PC-9 (cell line): ENCODE data around the gene VAV2. TPM values are rescaled to one million over a fixed set of nuclear protein-coding genes. Genes with fewer than 3 reads are reported as not detected.

Experiments
- BruUV-seq: library from RNA; stranded (reverse); fragments of 400-500 nt; replicated peaks from 2 replicates; lab custom pipeline; 2021; lab: Mats Ljungman, UMichigan
- CTCF ChIA-PET: fragments of 300-600 bp; sonication (Branson Sonifier 250); formaldehyde crosslinking; loops from one replicate; lab custom pipeline; 2022; ENCODE audit warnings: antibody characterized with exemption; lab: Charles Lee
- POLR2A ChIA-PET: fragments of 300-600 bp; sonication (Branson Sonifier 250); formaldehyde crosslinking; loops from one replicate; lab custom pipeline; 2022; ENCODE audit warnings: antibody characterized with exemption; ENCODE audit not compliant: unreplicated experiment; lab: Charles Lee
- DNase-seq, 2 experiments: peaks; one replicate each; pipeline versions ENCODE4 v3.0.0 to v3.0.0-alpha.2; 2015 to 2022; ENCODE audit warnings: mixed read lengths in 1 of 2
- H2AFZ ChIP-seq: fragments of 200-600 bp; sonication (generic); 2 replicates; pipeline ENCODE4 v1.8.1; 2017; ENCODE audit warnings: antibody characterized with exemption
- H3F3A ChIP-seq: fragments of 200-600 bp; sonication (generic); 2 replicates; pipeline ENCODE4 v1.8.1; 2017; ENCODE audit warnings: antibody characterized with exemption, mild to moderate bottlenecking, low read depth; ENCODE audit not compliant: insufficient read depth
- H3K27ac ChIP-seq: fragments of 200-600 bp; sonication (generic); 2 replicates; pipeline ENCODE4 v1.6.1; 2016; ENCODE audit warnings: mixed run types
- H3K27me3 ChIP-seq: fragments of 200-600 bp; sonication (generic); 2 replicates; pipeline ENCODE4 v1.6.1; 2016; ENCODE audit warnings: low read depth, mixed run types; ENCODE audit not compliant: insufficient read depth
- H3K36me3 ChIP-seq: fragments of 200-600 bp; sonication (generic); 2 replicates; pipeline ENCODE4 v1.6.1; 2016; ENCODE audit warnings: low read depth, mixed run types
- H3K4me1 ChIP-seq: fragments of 200-600 bp; sonication (generic); replicated peaks from 2 replicates; pipeline ENCODE4 v1.6.1; 2016; ENCODE audit warnings: mixed run types; ENCODE audit not compliant: insufficient read depth
- H3K4me2 ChIP-seq: fragments of 200-600 bp; sonication (generic); 2 replicates; pipeline ENCODE4 v1.6.1; 2017; ENCODE audit warnings: mixed run types
- H3K4me3 ChIP-seq: fragments of 200-600 bp; sonication (generic); 2 replicates; pipeline ENCODE4 v1.6.1; 2016; ENCODE audit warnings: mixed run types
- H3K79me2 ChIP-seq: fragments of 200-600 bp; sonication (generic); 2 replicates; pipeline ENCODE4 v1.6.1; 2017; ENCODE audit warnings: low read depth, mixed run types
- H3K9me2 ChIP-seq: fragments of 200-600 bp; sonication (generic); 2 replicates; pipeline ENCODE4 v1.8.1; 2017; ENCODE audit warnings: mild to moderate bottlenecking; ENCODE audit not compliant: insufficient read depth
- H3K9me3 ChIP-seq: fragments of 200-600 bp; sonication (generic); 2 replicates; pipeline ENCODE4 v1.8.1; 2016; ENCODE audit warnings: low read depth; ENCODE audit not compliant: insufficient read depth
- H4K20me1 ChIP-seq: fragments of 200-600 bp; sonication (generic); 2 replicates; pipeline ENCODE4 v1.8.1; 2017; ENCODE audit not compliant: insufficient read depth
- EZH2 ChIP-seq: fragments of 200-600 bp; sonication (generic); IDR thresholded peaks from 2 replicates; pipeline ENCODE4 v1.8.0; 2017; ENCODE audit warnings: antibody characterized with exemption, low read depth
- intact Hi-C: fragments of 100-400 bp; cut with micrococcal nuclease; formaldehyde crosslinking; loops from one replicate; pipeline ENCODE4 v1.10.0; 2022; ENCODE audit not compliant: unreplicated experiment
- total RNA-seq: library from RNA; stranded (reverse); gene quantifications from 2 replicates; pipeline ENCODE4 v1.2.3, GENCODE V29; 2021
- TF ChIP-seq, protein P1 (sequence below): fragments of 200-600 bp; sonication (generic); conservative IDR thresholded peaks from 2 replicates; pipeline ENCODE4 v1.6.1; 2017; ENCODE audit warnings: mixed run types, antibody characterized with exemption, mild to moderate bottlenecking, moderate library complexity

VAV2 gene
- total RNA-seq, 1 experiment from 2014 or later, result 36.5 TPM

- Histone ChIP-seq H3K27ac (no peak overlapping the region), H3K9me2 (no peaks in the 10 kb centered on the region), H4K20me1 (peaks cover 96% of the 10 kb centered on the region), H3K79me2 (peaks cover 71% of the 10 kb centered on the region), H2AFZ (no peak overlapping the region), H3K36me3 (no peaks in the 10 kb centered on the region), H3K4me3 (no peak overlapping the region), H3K4me2 (no peak overlapping the region), H3K27me3 (no peaks in the 10 kb centered on the region), H3K4me1 (peaks cover 8% of the 10 kb centered on the region), H3F3A (peaks cover 3% of the 10 kb centered on the region; the same call in 1 of the 2 replicates), H3K9me3 (no peaks in the 10 kb centered on the region)
- TF ChIP-seq, protein P1, sequence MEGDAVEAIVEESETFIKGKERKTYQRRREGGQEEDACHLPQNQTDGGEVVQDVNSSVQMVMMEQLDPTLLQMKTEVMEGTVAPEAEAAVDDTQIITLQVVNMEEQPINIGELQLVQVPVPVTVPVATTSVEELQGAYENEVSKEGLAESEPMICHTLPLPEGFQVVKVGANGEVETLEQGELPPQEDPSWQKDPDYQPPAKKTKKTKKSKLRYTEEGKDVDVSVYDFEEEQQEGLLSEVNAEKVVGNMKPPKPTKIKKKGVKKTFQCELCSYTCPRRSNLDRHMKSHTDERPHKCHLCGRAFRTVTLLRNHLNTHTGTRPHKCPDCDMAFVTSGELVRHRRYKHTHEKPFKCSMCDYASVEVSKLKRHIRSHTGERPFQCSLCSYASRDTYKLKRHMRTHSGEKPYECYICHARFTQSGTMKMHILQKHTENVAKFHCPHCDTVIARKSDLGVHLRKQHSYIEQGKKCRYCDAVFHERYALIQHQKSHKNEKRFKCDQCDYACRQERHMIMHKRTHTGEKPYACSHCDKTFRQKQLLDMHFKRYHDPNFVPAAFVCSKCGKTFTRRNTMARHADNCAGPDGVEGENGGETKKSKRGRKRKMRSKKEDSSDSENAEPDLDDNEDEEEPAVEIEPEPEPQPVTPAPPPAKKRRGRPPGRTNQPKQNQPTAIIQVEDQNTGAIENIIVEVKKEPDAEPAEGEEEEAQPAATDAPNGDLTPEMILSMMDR, result no peak
- TF ChIP-seq EZH2, result no peak
- POLR2A ChIA-PET, result no interaction called here
- CTCF ChIA-PET, result no interaction called here
- intact Hi-C loops, result no loop called here
- no peak for DNase-seq
- BruUV-seq, result no TSS peak
Measured at GRCh38 chr9:133973111-133973790, 18.9 kb downstream of the VAV2 start.

- CTCF ChIA-PET, result no interaction called here
- H4K20me1 ChIP-seq, result peaks cover 96% of the 10 kb centered on the region
- POLR2A ChIA-PET, result no interaction called here
- H3F3A ChIP-seq, result peaks cover 8% of the 10 kb centered on the region; the same call in 1 of the 2 replicates
- H3K27me3 ChIP-seq, result no peaks in the 10 kb centered on the region
- H3K27ac ChIP-seq, result no peak overlapping the region
- no peak overlapping the region for H3K4me2 ChIP-seq
- no TSS peak for BruUV-seq
- DNase-seq, result peak; percentile 33 to 64
- no peaks in the 10 kb centered on the region for H3K9me3 ChIP-seq
- peaks cover 10% of the 10 kb centered on the region for H3K4me1 ChIP-seq
- H2AFZ ChIP-seq, result no peak overlapping the region
- no peaks in the 10 kb centered on the region for H3K9me2 ChIP-seq
- peaks cover 68% of the 10 kb centered on the region for H3K79me2 ChIP-seq
- no peak for TF ChIP-seq EZH2
- TF ChIP-seq, protein P1, result no peak
- H3K4me3 ChIP-seq, result no peak overlapping the region
- H3K36me3 ChIP-seq, result no peaks in the 10 kb centered on the region
- intact Hi-C loops, result no loop called here
Measured at GRCh38 chr9:133971981-133972941, 19.9 kb downstream of the VAV2 start.

DNA sequence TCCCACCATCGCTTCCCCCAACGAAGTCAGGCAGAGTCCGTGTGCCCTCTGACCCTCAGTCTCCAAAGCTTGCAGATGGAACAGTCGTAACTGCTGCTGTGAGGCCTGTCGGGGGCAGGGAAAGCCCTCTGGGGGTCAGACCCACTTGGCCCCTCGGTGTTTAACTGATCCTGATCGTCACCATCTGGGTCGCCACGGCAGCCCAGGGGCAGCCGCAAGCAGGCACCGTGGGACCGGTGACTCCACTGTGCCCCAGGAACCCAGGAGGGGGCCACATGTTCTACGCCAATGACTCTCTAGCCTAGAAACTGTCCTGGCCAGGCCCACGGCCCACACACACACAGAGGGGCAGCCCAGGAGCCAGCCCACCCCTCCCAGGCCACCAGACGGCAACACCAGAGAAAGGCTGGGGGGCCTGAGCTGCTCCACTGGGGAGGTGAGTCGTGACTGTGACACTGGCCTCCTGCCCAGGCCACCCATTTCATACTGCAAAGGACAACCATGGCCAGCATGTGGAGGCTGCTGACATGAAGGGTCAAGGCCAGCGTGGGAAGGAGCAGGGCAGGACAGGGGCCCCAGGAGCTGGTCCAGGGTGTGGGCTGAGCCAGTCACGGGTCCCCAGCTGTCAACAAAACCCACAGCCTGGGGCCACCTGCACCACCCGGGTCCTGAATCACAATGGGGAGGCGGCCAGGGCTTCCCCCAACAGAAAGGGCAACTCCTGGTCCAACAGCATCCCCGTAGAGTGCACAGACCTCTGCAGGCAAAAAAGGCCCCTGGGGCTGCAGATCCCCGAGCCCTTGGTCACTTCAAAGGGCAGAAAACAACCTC lies 20.8 kb downstream of the VAV2 start:
- no peaks in the 10 kb centered on the region for H3K27me3 ChIP-seq
- TF ChIP-seq, protein P1, result no peak
- TF ChIP-seq EZH2, result no peak
- H2AFZ ChIP-seq, result no peak overlapping the region
- no peak for DNase-seq
- no peaks in the 10 kb centered on the region for H3K9me2 ChIP-seq
- peaks cover 11% of the 10 kb centered on the region; the same call in 1 of the 2 replicates for H3F3A ChIP-seq
- peaks cover 62% of the 10 kb centered on the region for H3K79me2 ChIP-seq
- ChIA-PET CTCF (no interaction called here), POLR2A (interaction anchor here (0.7 kb wide), 1 partner anchor 24 kb away, joined by 5 read pairs; no protein-coding TSS in a partner anchor)
- H3K27ac ChIP-seq, result no peak overlapping the region
- intact Hi-C loops, result no loop called here
- H3K4me2 ChIP-seq, result no peak overlapping the region
- no peak overlapping the region for H3K4me3 ChIP-seq
- peaks cover 96% of the 10 kb centered on the region for H4K20me1 ChIP-seq
- H3K4me1 ChIP-seq, result peaks cover 20% of the 10 kb centered on the region
- no peaks in the 10 kb centered on the region for H3K9me3 ChIP-seq
- BruUV-seq, result no TSS peak
- no peaks in the 10 kb centered on the region for H3K36me3 ChIP-seq
